SK-N-MC (cell line): ENCODE results near the gene CXCL17.

Experiments used
- EZH2 ChIP-seq: fragments of 200-600 bp; sonication (generic); IDR thresholded peaks from one replicate; pipeline ENCODE4 v1.6.1; 2017; ENCODE audit warnings: antibody characterized with exemption
- POLR2AphosphoS5 ChIP-seq: IDR thresholded peaks from 2 replicates; pipeline ENCODE4 v1.6.1; 2012; ENCODE audit warnings: mild to moderate bottlenecking, low read depth, low read length, borderline replicate concordance

GRCh38 chr19:42477117-42477516, 34.4 kb upstream of the CXCL17 start:
- no peak for TF ChIP-seq EZH2
- no peak for TF ChIP-seq POLR2AphosphoS5
